NCI-H526 (cell line): ENCODE data around the gene BOD1L2.

Experiments
- DNase-seq, 2 experiments: peaks; one replicate each; lab custom pipeline; 2025; lab: John Stamatoyannopoulos, UW

Gene BOD1L2

DNA sequence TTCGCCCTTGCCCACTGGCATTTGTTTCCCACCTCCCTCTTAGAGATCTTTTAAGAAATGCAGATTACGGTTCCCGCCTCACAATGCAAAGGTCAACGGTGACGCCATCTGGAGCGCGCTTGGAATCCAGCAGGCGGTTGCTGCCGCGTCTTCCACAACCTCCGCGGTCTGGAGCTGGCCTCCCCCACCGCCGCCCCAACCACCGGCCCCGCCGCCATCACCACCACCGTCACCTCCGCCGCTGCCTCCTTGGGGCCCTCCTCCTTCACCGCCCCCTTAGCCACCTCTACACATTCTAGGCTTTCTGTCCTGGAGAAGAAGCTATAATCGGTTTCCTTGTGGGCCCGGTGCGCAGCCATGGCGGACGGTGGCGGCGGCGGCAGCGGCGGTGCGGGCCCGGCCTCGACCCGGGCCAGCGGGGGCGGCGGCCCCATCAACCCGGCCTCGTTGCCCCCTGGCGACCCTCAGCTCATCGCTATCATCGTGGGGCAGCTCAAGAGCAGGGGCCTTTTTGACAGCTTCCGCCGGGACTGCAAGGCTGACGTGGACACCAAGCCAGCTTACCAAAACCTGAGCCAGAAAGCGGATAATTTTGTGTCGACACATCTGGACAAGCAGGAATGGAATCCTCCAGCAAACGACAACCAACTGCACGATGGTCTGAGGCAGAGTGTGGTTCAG, at the start of gene BOD1L2:
Gene BOD1L2 (plus strand): TSS at position 132 of the 681 bp plus-strand sequence. CDS start 226 bp downstream, at position 358.
- no peak for DNase-seq

- DNase-seq: no peak
Observed at GRCh38 chr18:57107140-57107832, 39.6 kb upstream of the BOD1L2 start.

GRCh38 chr18:57110290-57110689, 36.6 kb upstream of the BOD1L2 start:
- no peak for DNase-seq

GRCh38 chr18:57113799-57114420, 33.0 kb upstream of the BOD1L2 start:
- no peak for DNase-seq

- no peak for DNase-seq
Observed at GRCh38 chr18:57116598-57117132, 30.2 kb upstream of the BOD1L2 start.

DNA sequence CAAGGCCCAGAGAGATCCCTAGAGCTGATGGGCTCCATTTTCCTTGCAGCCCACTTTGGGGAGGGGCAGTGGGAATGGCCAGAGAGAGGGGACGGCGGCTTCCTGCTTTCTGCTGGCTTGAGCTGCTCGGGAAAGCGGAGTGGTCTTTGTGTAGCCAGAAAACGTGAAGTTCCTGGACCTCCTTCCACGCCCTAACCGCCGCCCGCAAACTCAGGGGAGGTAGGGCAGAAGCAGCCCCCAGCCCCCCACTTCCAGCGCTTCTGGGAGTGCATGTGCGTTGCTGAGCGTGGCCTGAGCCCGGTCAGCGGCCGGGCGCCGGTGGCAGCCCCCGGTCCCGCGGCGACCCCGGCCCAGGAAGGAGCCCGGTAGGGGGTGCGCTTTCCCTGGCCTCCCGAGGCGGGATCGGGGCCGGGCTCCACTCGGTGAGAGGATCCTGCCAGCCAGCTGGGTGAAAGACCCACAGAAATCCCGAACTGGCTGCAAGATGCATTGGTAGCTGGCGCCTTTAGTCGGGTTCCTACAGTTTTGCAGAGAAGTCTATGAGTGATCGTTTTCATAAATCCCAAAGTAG, 25.3 kb upstream of the BOD1L2 start:
- no peak for DNase-seq

DNA sequence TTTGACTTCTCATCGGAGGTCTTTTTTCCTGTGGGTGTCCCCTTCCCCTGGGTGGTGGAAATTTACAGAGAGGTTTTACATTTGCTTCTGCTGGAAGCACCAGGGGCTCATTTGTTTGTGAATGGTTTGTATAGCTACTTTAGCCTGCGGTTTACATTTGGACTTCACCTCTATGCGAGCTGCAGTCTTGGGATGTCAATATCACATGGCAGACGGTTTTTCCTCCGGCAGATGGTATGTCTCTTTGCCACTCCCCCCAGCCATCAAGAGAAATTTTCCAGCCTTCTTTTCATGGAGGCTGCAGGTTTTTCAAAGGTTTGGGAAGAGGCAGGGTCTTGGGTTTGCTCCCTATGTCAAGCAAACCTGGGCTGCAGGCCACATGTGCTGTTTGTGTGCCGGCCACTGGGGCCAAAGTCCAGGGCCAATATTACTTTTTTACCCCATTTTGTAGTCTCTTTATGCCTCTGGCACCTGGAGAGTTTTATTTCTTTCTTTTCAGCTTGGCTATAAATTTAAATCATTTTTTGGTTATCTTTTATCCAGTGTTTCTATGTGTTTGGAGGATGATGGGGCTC, 23.9 kb upstream of the BOD1L2 start:
- peak; percentile 53 to 84 for DNase-seq

DNA sequence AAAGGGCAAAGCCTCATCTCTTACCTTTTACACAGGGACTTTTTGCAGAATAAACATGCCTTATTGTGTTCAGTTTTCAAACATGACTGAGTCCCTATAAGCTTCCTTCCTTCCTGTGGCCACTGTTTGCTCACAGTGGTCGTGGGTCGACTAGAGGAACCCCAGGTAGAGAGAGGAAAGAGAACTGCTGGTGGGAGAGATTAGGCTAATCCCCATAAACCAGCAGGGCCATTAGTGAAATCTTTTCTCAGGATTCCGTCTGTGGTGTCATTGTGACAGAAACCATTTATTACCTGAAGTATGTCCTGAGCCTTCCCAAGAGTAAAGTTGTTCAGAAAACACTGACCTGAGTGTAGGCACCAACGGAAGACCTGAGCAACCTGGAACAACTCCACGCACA, 21.3 kb upstream of the BOD1L2 start:
- no peak for DNase-seq

DNA sequence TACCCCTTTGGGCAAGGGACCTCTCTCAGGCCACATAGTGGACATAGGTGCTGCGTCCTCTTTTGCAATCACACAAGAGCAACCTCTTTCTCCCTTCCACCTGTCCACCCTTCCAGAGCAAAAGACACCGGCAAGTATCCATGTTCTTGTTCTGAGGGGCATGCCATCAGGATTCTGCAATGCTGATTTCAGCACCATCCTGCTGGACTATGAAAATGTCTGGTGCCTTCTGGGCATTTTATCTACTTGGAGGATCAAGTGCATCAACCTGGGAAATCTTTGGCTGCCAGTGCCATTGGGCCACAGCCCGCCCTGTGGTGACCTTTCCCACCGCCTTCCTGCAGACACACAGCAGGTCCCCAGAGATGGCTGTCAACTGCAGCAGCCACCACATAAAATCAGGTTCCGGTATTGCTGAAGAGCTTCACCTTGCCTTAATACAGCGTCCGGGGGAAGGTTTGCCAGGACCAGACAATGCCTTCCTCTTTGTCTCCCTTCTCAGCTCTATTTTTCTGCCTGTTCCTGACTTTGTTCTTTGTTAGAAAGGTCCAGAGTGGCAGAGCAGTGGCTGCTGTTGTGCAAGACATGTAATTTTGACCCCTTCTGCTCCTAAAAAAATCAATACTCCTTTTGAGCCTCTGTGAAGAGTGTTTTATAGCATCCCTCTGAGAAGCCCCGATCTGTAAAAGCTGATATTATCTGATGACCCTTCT, 18.5 kb upstream of the BOD1L2 start:
- DNase-seq: no peak

DNA sequence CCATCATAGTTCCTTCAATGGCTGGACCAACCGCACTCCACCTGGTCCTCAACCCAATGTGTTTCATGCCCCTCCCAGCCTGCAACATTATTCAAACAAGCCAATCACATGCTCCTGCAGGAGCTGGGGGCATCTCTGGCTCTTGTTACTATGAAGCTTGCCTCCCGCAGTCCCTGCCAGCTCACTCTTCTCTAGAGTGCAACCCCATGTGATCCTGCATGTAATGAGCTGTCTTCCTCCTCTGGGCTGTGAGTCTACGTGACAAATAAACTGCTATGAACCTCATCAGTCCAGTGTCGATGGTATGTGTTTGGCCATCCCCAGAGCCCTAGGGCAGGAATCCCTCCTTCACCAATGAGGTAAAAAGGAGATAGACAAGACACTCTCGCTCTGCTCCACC, 15.8 kb upstream of the BOD1L2 start:
- no peak for DNase-seq

GRCh38 chr18:57131782-57132181, 15.1 kb upstream of the BOD1L2 start:
- DNase-seq: no peak

DNA sequence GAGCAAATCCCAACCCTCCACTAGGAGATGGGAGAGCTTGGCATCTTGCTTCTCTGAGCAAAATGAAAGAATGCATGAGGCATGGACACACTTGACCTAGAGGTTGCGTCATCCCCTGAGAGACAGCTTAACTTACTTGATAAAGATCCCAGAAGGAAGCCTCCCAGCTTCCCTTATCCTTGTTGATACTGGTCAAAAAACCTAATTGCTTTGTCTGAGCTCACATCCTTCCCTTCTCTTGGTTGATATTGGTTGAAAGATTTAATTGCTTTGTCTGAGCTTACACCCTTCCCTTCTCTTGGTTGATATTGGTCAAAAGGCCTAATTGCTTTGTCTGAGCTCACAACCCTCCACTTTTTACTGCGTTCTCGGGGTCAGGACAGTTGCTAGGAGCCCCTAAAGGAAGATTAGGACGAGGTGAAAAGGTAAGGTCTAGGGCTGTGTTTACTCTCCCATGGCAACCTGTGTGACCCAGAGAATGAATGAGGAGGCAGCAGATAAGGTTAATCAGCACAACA, 12.2 kb upstream of the BOD1L2 start:
- DNase-seq: no peak

- DNase-seq: no peak
Observed at GRCh38 chr18:57135699-57136098, 11.2 kb upstream of the BOD1L2 start.

GRCh38 chr18:57137847-57138246, 9.0 kb upstream of the BOD1L2 start:
- no peak for DNase-seq

- no peak for DNase-seq
Observed at GRCh38 chr18:57141208-57142129, 5.4 kb upstream of the BOD1L2 start.

GRCh38 chr18:57142324-57142723, 4.6 kb upstream of the BOD1L2 start:
- no peak for DNase-seq

DNA sequence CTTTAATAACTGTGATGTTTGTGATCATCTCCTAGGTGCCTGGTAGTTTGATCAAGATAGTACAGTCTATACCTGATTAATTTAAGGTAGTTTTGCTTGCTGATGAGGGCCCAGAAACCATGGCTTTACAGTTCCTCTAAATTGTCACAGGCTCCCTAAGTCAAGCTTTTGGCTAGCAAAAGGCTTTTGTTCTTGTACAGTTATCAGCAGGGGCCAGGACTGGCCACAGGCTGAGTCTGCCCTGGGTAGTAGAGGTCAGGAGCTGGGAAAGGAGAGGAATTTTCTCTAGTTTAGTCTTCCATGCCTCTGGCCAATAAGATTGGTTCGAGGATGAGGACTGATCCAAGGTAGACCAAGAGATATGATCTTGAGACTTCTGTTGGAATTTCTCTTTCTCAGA, 3.6 kb upstream of the BOD1L2 start:
- no peak for DNase-seq

GRCh38 chr18:57148263-57148662, 1.4 kb downstream of the BOD1L2 start:
- DNase-seq: no peak

GRCh38 chr18:57149051-57149450, 2.2 kb downstream of the BOD1L2 start:
- no peak for DNase-seq

- no peak for DNase-seq
Observed at GRCh38 chr18:57149531-57149930, 2.6 kb downstream of the BOD1L2 start.
